T-cell (primary cell): ENCODE measurements around the gene DLK2. TPM values are rescaled to one million over a fixed set of nuclear protein-coding genes. Genes with fewer than 3 reads are reported as not detected.
A peak's percentile ranks its signal among the peaks of the same experiment; 100 is the strongest.

ENCODE experiments used
- ATAC-seq, 4 experiments: fragments of 200-7000 bp in 3 of 4; fragments of 150-1000 bp in 1 of 4; cut with Tn5 transposase; replicated peaks in 1 of 4; 1 replicate in 3 of 4; 2 replicates in 1 of 4; pipeline ENCODE4 v1.10.0; 2021; ENCODE audit warnings: moderate library complexity in 3 of 4, mild to moderate bottlenecking in 2 of 4, moderate number of reproducible peaks in 1 of 4
- CTCF ChIA-PET, 2 donors: fragments of 300-600 bp; sonication (Branson Sonifier 250); formaldehyde crosslinking; loops; one replicate each; lab custom pipeline; 2022; ENCODE audit warnings: antibody characterized with exemption in 2 of 2; lab: Charles Lee
- POLR2A ChIA-PET, 2 donors: fragments of 300-600 bp; sonication (Branson Sonifier 250); formaldehyde crosslinking; loops; one replicate each; lab custom pipeline; 2022; ENCODE audit warnings: antibody characterized with exemption in 2 of 2; lab: Charles Lee
- DNase-seq, 35 experiments: peaks; one replicate each; pipeline versions ENCODE4 v3.0.0 to v3.0.0-alpha.2; 2013 to 2023
- H3K27ac ChIP-seq: one replicate; pipeline ENCODE4 v1.5.1; 2013; ENCODE audit warnings: low read length
- H3K27me3 ChIP-seq, 2 experiments: replicated peaks in 1 of 2; 1 replicate in 1 of 2; 2 replicates in 1 of 2; pipeline versions ENCODE4 v1.6.1 to v1.7.0; 2013; ENCODE audit warnings: low read length in 1 of 2, mixed read lengths in 1 of 2; ENCODE audit not compliant: control insufficient read depth in 2 of 2, insufficient read depth in 2 of 2; ENCODE audit errors: extremely low read depth in 1 of 2
- H3K36me3 ChIP-seq, 2 donors: 1 replicate in 1 of 2; 2 replicates in 1 of 2; pipeline versions ENCODE4 v1.6.1 to v1.7.0; 2013; ENCODE audit warnings: low read length in 1 of 2; ENCODE audit not compliant: control insufficient read depth in 2 of 2, insufficient read depth in 1 of 2; ENCODE audit errors: extremely low read depth in 1 of 2
- H3K4me1 ChIP-seq, 2 experiments: 1 replicate in 1 of 2; 2 replicates in 1 of 2; pipeline versions ENCODE4 v1.6.1 to v1.7.0; 2013; ENCODE audit warnings: low read length in 2 of 2, mixed read lengths in 1 of 2; ENCODE audit not compliant: insufficient read depth in 2 of 2, control insufficient read depth in 1 of 2; ENCODE audit errors: extremely low read depth in 1 of 2
- H3K4me3 ChIP-seq, 2 donors: 1 replicate in 1 of 2; 2 replicates in 1 of 2; pipeline versions ENCODE4 v1.5.1 to v1.7.0; 2013; ENCODE audit warnings: mild to moderate bottlenecking in 2 of 2, low read length in 1 of 2, moderate library complexity in 1 of 2; ENCODE audit not compliant: control insufficient read depth in 1 of 2; ENCODE audit errors: extremely low read depth in 1 of 2
- H3K9me3 ChIP-seq: 2 replicates; pipeline ENCODE4 v1.7.0; 2013
- H3K27ac Mint-ChIP-seq, 2 donors: one replicate each; pipeline ENCODE4 v1.8.0; 2020 to 2021; ENCODE audit warnings: mild to moderate bottlenecking in 2 of 2, mixed read lengths in 2 of 2
- H3K27me3 Mint-ChIP-seq, 2 donors: one replicate each; pipeline ENCODE4 v1.8.0; 2021 to 2022; ENCODE audit warnings: mixed read lengths in 2 of 2
- H3K36me3 Mint-ChIP-seq: one replicate; pipeline ENCODE4 v1.8.0; 2021; ENCODE audit warnings: mixed read lengths
- H3K4me1 Mint-ChIP-seq, 3 donors: one replicate each; pipeline ENCODE4 v1.8.0; 2020 to 2022; ENCODE audit warnings: mixed read lengths in 3 of 3, mild to moderate bottlenecking in 1 of 3
- H3K4me3 Mint-ChIP-seq, 3 donors: one replicate each; pipeline ENCODE4 v1.8.0; 2020 to 2022; ENCODE audit warnings: mild to moderate bottlenecking in 3 of 3, mixed read lengths in 3 of 3, moderate library complexity in 3 of 3
- H3K9me3 Mint-ChIP-seq, 3 donors: one replicate each; pipeline ENCODE4 v1.8.0; 2020 to 2022; ENCODE audit warnings: mixed read lengths in 3 of 3
- WGBS: methylation state at CpG from one replicate; pipeline ENCODE4 v1.1.5; 2013; ENCODE audit warnings: missing lambda C conversion rate; ENCODE audit not compliant: insufficient coverage; 5-methylcytosine and 5-hydroxymethylcytosine counted together
- total RNA-seq, 35 experiments: library from RNA in 6 of 35; stranded (reverse) in 6 of 35; fragments of 120-200 nt in 1 of 35; gene quantifications; one replicate each; pipeline versions ENCODE4 v1.2.1 to v1.2.4 and lab custom pipeline; 2013 to 2026

The DLK2 gene
- total RNA-seq, 5 donors from 2014 or later (not counting 1 experiment from before 2014, with no cell fraction given) = 0.47 to 2.1 (median 1.4) TPM

- H3K9me3 ChIP-seq = no peaks in the 10 kb centered on the region
- Mint-ChIP-seq H3K4me1 (peaks cover 36 to 45% (median 36%) of the 10 kb centered on the region in 3 donors), H3K4me3 (no peak overlapping the region)
Measured at GRCh38 chr6:43494321-43494720, 39.0 kb upstream of the DLK2 start.

GRCh38 chr6:43493833-43494232, 38.5 kb upstream of the DLK2 start:
- no peaks in the 10 kb centered on the region for H3K27me3 Mint-ChIP-seq
- H3K4me1 ChIP-seq = peaks cover 4 to 44% of the 10 kb centered on the region in 2 experiments
- H3K27ac ChIP-seq = no peak overlapping the region
- peaks cover 3 to 24% of the 10 kb centered on the region in 2 donors for H3K36me3 ChIP-seq
- H3K27ac Mint-ChIP-seq = peak overlapping the region; percentile 81 to 84
- no peaks in the 10 kb centered on the region for H3K27me3 ChIP-seq
- no peaks in the 10 kb centered on the region for H3K9me3 Mint-ChIP-seq
- DNase-seq = no peak
- H3K4me3 ChIP-seq = no peak overlapping the region
- no peak for ATAC-seq
- peaks cover 36 to 50% (median 36%) of the 10 kb centered on the region in 3 donors for H3K4me1 Mint-ChIP-seq
- WGBS = 94% methylated on average over 2 of the region's 7 CpGs
- no peaks in the 10 kb centered on the region for H3K9me3 ChIP-seq
- peaks cover 11% of the 10 kb centered on the region for H3K36me3 Mint-ChIP-seq
- H3K4me3 Mint-ChIP-seq = no peak overlapping the region
- POLR2A ChIA-PET = no interaction called here
- CTCF ChIA-PET = interaction anchor here in 1 of 2 donors (0.6 to 1.6 kb wide), 2 partner anchors 11 to 78 kb away, joined by 3 read pairs; no protein-coding TSS in a partner anchor

More at GRCh38 chr6:43494321-43494720, 39.0 kb upstream of the DLK2 start:
- Histone ChIP-seq H3K4me1 (peaks cover 4 to 40% of the 10 kb centered on the region in 2 experiments), H3K4me3 (no peak overlapping the region), H3K36me3 (peaks cover 4 to 24% of the 10 kb centered on the region in 2 donors), H3K27ac (no peak overlapping the region), H3K27me3 (no peaks in the 10 kb centered on the region)
- Mint-ChIP-seq H3K27me3 (no peaks in the 10 kb centered on the region), H3K9me3 (no peaks in the 10 kb centered on the region), H3K27ac (peak overlapping the region; percentile 81 to 84), H3K36me3 (peaks cover 16% of the 10 kb centered on the region)
- DNase-seq (no peak), ATAC-seq (no peak)
- WGBS = 100% methylated on average over 2 of the region's 6 CpGs
- ChIA-PET CTCF (interaction anchor here in 1 of 2 donors (0.6 to 1.6 kb wide), 2 partner anchors 11 to 79 kb away, joined by 3 read pairs; no protein-coding TSS in a partner anchor), POLR2A (no interaction called here)

- peaks cover 36 to 54% (median 41%) of the 10 kb centered on the region in 3 donors for H3K4me1 Mint-ChIP-seq
- WGBS = 100% methylated on average over 1 of the region's 2 CpGs
- H3K4me3 ChIP-seq = no peak overlapping the region
- ATAC-seq (no peak), DNase-seq (no peak)
- peak overlapping the region; percentile 24 to 81 for H3K27ac Mint-ChIP-seq
- H3K9me3 ChIP-seq = no peaks in the 10 kb centered on the region
- H3K27me3 Mint-ChIP-seq = no peaks in the 10 kb centered on the region
- no peaks in the 10 kb centered on the region for H3K9me3 Mint-ChIP-seq
- H3K4me3 Mint-ChIP-seq = no peak overlapping the region
- peaks cover 9% of the 10 kb centered on the region for H3K36me3 Mint-ChIP-seq
- H3K36me3 ChIP-seq = peaks cover 3 to 19% of the 10 kb centered on the region in 2 donors
- no peak overlapping the region for H3K27ac ChIP-seq
- CTCF ChIA-PET = interaction anchor here (0.6 to 1.6 kb wide), 3 partner anchors 12 to 64 kb away, joined by 3 to 4 read pairs (median 3); no protein-coding TSS in a partner anchor
- POLR2A ChIA-PET = interaction anchor here in 1 of 2 donors (1.3 kb wide), 1 partner anchor 15 kb away, joined by 3 read pairs; no protein-coding TSS in a partner anchor
- H3K4me1 ChIP-seq = peaks cover 4 to 44% of the 10 kb centered on the region in 2 experiments
- no peaks in the 10 kb centered on the region for H3K27me3 ChIP-seq
Measured at GRCh38 chr6:43493230-43493629, 37.9 kb upstream of the DLK2 start.

- no peak for DNase-seq
- Mint-ChIP-seq H3K4me1 (peaks cover 36 to 56% (median 43%) of the 10 kb centered on the region in 3 donors), H3K36me3 (peaks cover 9% of the 10 kb centered on the region), H3K9me3 (no peaks in the 10 kb centered on the region), H3K4me3 (no peak overlapping the region), H3K27ac (no peak overlapping the region), H3K27me3 (no peaks in the 10 kb centered on the region)
- Histone ChIP-seq H3K4me3 (no peak overlapping the region), H3K4me1 (peaks cover 4 to 44% of the 10 kb centered on the region in 2 experiments), H3K36me3 (peaks cover 3 to 16% of the 10 kb centered on the region in 2 donors), H3K27ac (no peak overlapping the region), H3K27me3 (no peaks in the 10 kb centered on the region), H3K9me3 (no peaks in the 10 kb centered on the region)
- 100% methylated on average over 1 of the region's 3 CpGs for WGBS
- POLR2A ChIA-PET = interaction anchor here in 1 of 2 donors (1.3 kb wide), 1 partner anchor 15 kb away, joined by 3 read pairs; no protein-coding TSS in a partner anchor
- no peak for ATAC-seq
- CTCF ChIA-PET = interaction anchor here (0.6 to 1.6 kb wide), 4 partner anchors 12 to 65 kb away, joined by 3 to 4 read pairs (median 3); no protein-coding TSS in a partner anchor
Measured at GRCh38 chr6:43492673-43493072, 37.3 kb upstream of the DLK2 start.

- Histone ChIP-seq H3K4me3 (no peak overlapping the region), H3K9me3 (no peaks in the 10 kb centered on the region), H3K27me3 (no peaks in the 10 kb centered on the region), H3K4me1 (peaks cover 4 to 44% of the 10 kb centered on the region in 2 experiments), H3K27ac (no peak overlapping the region), H3K36me3 (peaks cover 3 to 15% of the 10 kb centered on the region in 2 donors)
- ChIA-PET POLR2A (interaction anchor here in 1 of 2 donors (1.3 kb wide), 1 partner anchor 14 kb away, joined by 3 read pairs; no protein-coding TSS in a partner anchor), CTCF (interaction anchor here in 1 of 2 donors (0.6 to 1.2 kb wide), 2 partner anchors 11 to 57 kb away, joined by 3 to 4 read pairs; no protein-coding TSS in a partner anchor)
- peaks cover 9% of the 10 kb centered on the region for H3K36me3 Mint-ChIP-seq
- peaks cover 36 to 56% (median 43%) of the 10 kb centered on the region in 3 donors for H3K4me1 Mint-ChIP-seq
- H3K27ac Mint-ChIP-seq = no peak overlapping the region
- H3K27me3 Mint-ChIP-seq = no peaks in the 10 kb centered on the region
- ATAC-seq = no peak
- WGBS = 100% methylated on average over 10 of the region's 10 CpGs
- H3K9me3 Mint-ChIP-seq = no peaks in the 10 kb centered on the region
- no peak overlapping the region for H3K4me3 Mint-ChIP-seq
- no peak for DNase-seq
Measured at GRCh38 chr6:43491750-43492661, 36.7 kb upstream of the DLK2 start.

GRCh38 chr6:43490523-43490939, 35.2 kb upstream of the DLK2 start:
- POLR2A ChIA-PET = no interaction called here

More at GRCh38 chr6:43490523-43490939, 35.2 kb upstream of the DLK2 start:
- peaks cover 31 to 53% (median 42%) of the 10 kb centered on the region in 3 donors for H3K4me1 Mint-ChIP-seq
- no peak overlapping the region for H3K27ac Mint-ChIP-seq
- H3K27ac ChIP-seq = no peak overlapping the region
- H3K4me1 ChIP-seq = peaks cover 4 to 35% of the 10 kb centered on the region in 2 experiments
- H3K4me3 ChIP-seq = no peak overlapping the region
- CTCF ChIA-PET = no interaction called here
- ATAC-seq = no peak
- no peak overlapping the region for H3K4me3 Mint-ChIP-seq
- H3K27me3 Mint-ChIP-seq = no peaks in the 10 kb centered on the region
- peaks cover 3 to 19% of the 10 kb centered on the region in 2 donors for H3K36me3 ChIP-seq
- no peak for DNase-seq
- no peaks in the 10 kb centered on the region for H3K27me3 ChIP-seq
- peaks cover 9% of the 10 kb centered on the region for H3K36me3 Mint-ChIP-seq
- no peaks in the 10 kb centered on the region for H3K9me3 Mint-ChIP-seq
- 93% methylated on average over 3 of the region's 6 CpGs for WGBS
- H3K9me3 ChIP-seq = no peaks in the 10 kb centered on the region
